ENCODE measurements around the gene ADGRL2. TPM values are rescaled to one million over a fixed set of nuclear protein-coding genes. Genes with fewer than 3 reads are reported as not detected.

ADGRL2 gene
- total RNA-seq, 1 experiment from 2014 or later: 34.2 TPM

GRCh38 chr1:81832573-81832972, 31.8 kb downstream of the ADGRL2 start:
- no peak for DNase-seq (ENCODE audit: low read depth, low spot score)
- H3K9me3 ChIP-seq (ENCODE audit: control insufficient read depth, insufficient read depth, low read depth, low read length): no peaks in the 10 kb centered on the region
- peaks cover 27% of the 10 kb centered on the region for H3K4me1 ChIP-seq (ENCODE audit: control insufficient read depth, insufficient read depth, low read length)
- peak; percentile 72; the same call in 1 of the 2 replicates for ATAC-seq
- no peaks in the 10 kb centered on the region for H3K27me3 ChIP-seq (ENCODE audit: control insufficient read depth, insufficient read depth, low read length)
- ChIA-PET CTCF (no interaction called here), POLR2A (no interaction called here)
- no TSS peak for BruUV-seq (replicated peaks)
- no peak overlapping the region for H3K27ac ChIP-seq (ENCODE audit: low read length)
- in situ Hi-C loops (cut with HindIII; ENCODE audit: low pct_unique_long_range_greater_than_20kb, low sequenced_read_pairs) (no loop called here), intact Hi-C loops (cut with micrococcal nuclease; ENCODE audit: unreplicated experiment) (no loop called here)
- H3K4me3 ChIP-seq (ENCODE audit: low read depth in 2 of 2, low read length in 2 of 2): no peak overlapping the region
- TF ChIP-seq POLR2AphosphoS5 (IDR thresholded peaks at IDR 0.05; ENCODE audit: low read depth, low read length) (no peak), REST (IDR thresholded peaks at IDR 0.05; ENCODE audit: insufficient read depth in 1 of 2, low read depth in 2 of 2, low read length in 1 of 2) (no peak), TCF7L2 (IDR thresholded peaks at IDR 0.05; ENCODE audit: low read depth, low read length) (no peak), CTCF (IDR thresholded peaks at IDR 0.05) (no peak), SIN3A (IDR thresholded peaks at IDR 0.05; ENCODE audit: borderline replicate concordance, insufficient read depth, low read depth, low read length) (no peak)
- no peaks in the 10 kb centered on the region for H3K36me3 ChIP-seq (ENCODE audit: control insufficient read depth, insufficient read depth, low read length)

- ATAC-seq (no peak), DNase-seq (ENCODE audit: low read depth, low spot score) (no peak)
- H3K4me1 ChIP-seq (ENCODE audit: control insufficient read depth, insufficient read depth, low read length): peaks cover 27% of the 10 kb centered on the region
- ChIA-PET POLR2A (no interaction called here), CTCF (no interaction called here)
- intact Hi-C loops (cut with micrococcal nuclease; ENCODE audit: unreplicated experiment): no loop called here
- no peaks in the 10 kb centered on the region for H3K9me3 ChIP-seq (ENCODE audit: control insufficient read depth, insufficient read depth, low read depth, low read length)
- TF ChIP-seq SIN3A (IDR thresholded peaks at IDR 0.05; ENCODE audit: borderline replicate concordance, insufficient read depth, low read depth, low read length) (no peak), REST (IDR thresholded peaks at IDR 0.05; ENCODE audit: insufficient read depth in 1 of 2, low read depth in 2 of 2, low read length in 1 of 2) (no peak), CTCF (IDR thresholded peaks at IDR 0.05) (no peak), TCF7L2 (IDR thresholded peaks at IDR 0.05; ENCODE audit: low read depth, low read length) (no peak), POLR2AphosphoS5 (IDR thresholded peaks at IDR 0.05; ENCODE audit: low read depth, low read length) (no peak)
- H3K4me3 ChIP-seq (ENCODE audit: low read depth in 2 of 2, low read length in 2 of 2): no peak overlapping the region
- H3K27ac ChIP-seq (ENCODE audit: low read length): no peak overlapping the region
- BruUV-seq (replicated peaks): no TSS peak
- H3K27me3 ChIP-seq (ENCODE audit: control insufficient read depth, insufficient read depth, low read length): no peaks in the 10 kb centered on the region
- H3K36me3 ChIP-seq (ENCODE audit: control insufficient read depth, insufficient read depth, low read length): no peaks in the 10 kb centered on the region
- in situ Hi-C loops (cut with HindIII; ENCODE audit: low pct_unique_long_range_greater_than_20kb, low sequenced_read_pairs): no loop called here
These were observed 33.0 kb downstream of the ADGRL2 start for GRCh38 chr1:81833722-81834121.
